ENCODE measurements around the gene BCAS1.

Gene BCAS1

DNA sequence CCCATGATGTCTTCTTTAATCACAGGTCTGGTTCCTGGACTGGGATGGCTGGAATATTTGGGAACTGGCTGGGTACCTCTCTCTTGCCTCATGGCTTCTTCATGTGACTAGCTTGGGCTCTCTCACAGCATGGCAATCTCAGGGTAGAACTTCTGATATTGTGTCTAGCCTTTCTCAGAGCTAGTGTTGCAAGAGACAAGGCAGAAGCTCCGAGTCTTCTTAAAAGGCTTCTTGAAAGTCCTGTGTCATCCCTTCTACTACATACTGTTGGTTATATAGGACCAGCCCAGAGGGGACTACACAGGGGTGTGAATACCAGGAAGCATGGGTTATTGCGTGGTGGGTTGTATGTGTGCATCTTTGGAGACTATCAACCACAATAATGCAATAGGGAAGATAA, 23.3 kb downstream of the BCAS1 start:
- no peak for DNase-seq

DNA sequence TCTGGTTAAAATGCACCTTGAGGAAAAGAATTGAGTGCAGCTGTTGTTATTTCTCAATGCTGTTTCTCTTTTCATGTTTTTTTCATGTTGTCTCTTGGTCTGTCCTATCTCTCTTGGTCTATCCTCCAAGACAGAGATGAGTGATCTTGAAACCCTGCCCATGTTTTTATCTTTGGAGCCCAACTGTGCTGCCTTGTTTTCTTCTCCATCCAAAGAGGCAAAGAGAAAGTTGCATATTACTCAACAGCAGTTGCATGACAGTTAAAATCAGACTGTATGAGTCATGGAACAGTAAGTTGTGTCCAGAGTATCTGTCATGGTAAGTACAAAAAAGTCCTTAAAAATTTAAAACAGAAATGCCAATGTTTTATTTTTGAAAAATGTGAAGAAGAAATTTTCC, 26.2 kb downstream of the BCAS1 start:
- DNase-seq, result no peak

DNA sequence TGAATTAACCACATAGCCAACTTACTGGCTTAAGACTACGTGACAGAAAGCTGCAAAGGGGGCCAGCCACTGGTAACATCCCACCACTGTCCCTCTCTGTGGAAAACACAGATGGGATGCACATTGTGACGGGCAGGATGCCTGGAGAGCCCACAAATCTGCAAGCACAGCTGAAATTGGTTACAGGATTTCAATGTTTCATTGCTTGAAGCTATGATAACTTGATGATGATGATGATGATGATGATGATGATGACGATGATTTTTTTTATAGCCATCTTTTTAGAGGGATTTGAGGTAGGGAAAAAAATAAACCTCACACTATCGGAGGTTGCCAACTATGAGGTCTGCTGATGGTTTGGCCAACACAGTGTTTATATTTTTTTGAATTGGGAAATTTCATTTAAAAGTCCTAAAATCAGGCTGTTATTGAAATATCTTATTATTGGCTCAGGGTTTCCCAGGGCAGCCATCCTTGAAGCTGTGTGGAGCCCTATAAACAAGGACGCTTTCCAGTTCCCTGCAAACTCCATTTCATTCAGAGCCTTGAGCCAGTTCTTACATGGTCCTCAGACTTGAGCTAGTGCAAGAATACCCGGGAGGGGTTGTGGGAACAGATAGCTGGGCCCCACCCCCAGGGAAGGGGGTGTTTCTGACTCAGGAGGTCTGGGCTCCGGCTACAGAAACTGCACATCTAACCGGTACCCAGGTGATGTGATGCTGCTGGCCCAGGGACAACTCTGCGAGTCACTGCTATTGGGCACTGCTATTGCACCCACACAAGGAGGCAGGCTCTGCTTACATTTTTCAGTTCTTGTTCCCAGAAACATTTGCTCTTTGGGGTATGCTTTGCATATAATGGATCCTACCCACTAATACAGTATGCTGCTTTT, 27.1 kb downstream of the BCAS1 start:
- DNase-seq, result no peak

GRCh38 chr20:54042021-54042420, 28.4 kb downstream of the BCAS1 start:
- no peak for DNase-seq

- DNase-seq, result no peak
These were observed 29.1 kb downstream of the BCAS1 start for GRCh38 chr20:54041336-54041735.

DNA sequence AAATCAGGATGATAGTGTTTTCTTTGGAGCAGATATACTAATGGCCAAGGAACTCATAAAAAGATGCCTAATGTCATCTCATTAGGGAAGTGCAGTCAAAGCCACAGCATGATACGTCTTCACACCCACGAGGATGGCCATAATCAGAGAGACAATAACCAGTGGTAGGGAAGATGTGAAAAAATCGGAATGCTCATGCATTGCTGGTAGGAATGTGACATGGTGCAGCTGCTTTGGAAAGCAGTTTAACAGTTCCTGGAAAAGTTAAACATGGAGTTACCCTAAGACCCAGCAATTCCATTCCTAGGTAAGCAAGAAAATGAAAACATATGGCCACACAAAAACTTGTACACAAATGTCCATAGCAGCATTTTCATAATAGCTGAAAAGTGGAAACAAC, 29.9 kb downstream of the BCAS1 start:
- DNase-seq, result no peak

GRCh38 chr20:54038961-54039360, 31.4 kb downstream of the BCAS1 start:
- DNase-seq, result no peak

DNA sequence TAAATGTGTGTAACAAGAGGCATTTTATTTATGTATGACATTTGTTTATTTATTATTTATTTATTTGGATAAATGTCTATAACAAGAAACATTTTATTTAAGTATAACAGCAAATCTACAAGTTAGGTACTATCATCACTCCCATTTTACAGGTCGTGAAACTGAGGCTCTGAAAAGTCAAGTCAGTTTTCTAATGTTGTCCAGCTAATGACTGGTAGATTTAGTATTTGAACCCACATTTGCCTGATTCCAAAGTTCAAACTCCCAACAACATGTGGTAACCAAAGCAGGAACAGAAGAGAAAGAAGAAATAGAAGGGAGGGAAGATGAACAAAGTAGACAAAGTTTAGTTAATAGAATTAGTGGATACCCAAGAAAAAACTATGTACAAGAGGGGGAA, 32.9 kb downstream of the BCAS1 start:
- no peak for DNase-seq

GRCh38 chr20:54029643-54030042, 40.8 kb downstream of the BCAS1 start:
- DNase-seq, result no peak

GRCh38 chr20:54029176-54029575, 41.2 kb downstream of the BCAS1 start:
- no peak for DNase-seq

DNA sequence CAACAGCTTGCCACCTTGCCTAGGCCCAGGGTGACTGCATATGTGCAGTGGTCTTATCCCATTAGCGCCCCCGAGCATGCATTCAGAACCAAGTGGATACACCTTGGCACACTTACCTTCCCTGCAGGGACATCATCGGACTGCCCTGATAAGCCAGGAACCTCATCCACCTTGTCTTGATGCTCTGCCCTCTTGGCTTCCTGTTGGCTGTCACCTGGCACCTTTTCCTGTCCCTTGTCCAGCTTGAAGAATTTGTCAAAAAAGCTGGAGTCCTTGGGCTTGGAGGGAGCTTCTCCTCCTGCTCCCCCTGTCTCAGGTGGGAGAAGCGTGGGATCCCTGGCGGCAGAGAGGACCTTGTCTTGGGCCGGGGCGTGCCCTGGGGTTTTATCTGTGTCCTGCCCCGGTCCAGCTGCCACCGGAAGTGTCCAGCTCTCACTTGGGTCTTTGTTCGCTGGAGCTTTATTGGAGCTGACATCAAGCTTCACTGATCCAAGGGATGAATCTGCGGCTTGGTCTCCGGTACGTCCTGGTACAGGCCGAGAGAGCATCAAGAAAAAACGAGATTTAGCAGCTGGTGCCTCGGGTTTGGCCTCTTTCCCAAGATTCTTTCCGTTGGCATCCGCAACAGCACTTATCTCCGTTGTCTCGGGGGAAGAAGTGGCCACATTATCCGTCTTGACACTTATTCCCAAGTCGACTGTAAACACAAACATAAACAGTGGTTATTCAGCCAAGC, 42.0 kb downstream of the BCAS1 start:
- DNase-seq, result no peak

GRCh38 chr20:54027704-54028103, 42.7 kb downstream of the BCAS1 start:
- no peak for DNase-seq

DNA sequence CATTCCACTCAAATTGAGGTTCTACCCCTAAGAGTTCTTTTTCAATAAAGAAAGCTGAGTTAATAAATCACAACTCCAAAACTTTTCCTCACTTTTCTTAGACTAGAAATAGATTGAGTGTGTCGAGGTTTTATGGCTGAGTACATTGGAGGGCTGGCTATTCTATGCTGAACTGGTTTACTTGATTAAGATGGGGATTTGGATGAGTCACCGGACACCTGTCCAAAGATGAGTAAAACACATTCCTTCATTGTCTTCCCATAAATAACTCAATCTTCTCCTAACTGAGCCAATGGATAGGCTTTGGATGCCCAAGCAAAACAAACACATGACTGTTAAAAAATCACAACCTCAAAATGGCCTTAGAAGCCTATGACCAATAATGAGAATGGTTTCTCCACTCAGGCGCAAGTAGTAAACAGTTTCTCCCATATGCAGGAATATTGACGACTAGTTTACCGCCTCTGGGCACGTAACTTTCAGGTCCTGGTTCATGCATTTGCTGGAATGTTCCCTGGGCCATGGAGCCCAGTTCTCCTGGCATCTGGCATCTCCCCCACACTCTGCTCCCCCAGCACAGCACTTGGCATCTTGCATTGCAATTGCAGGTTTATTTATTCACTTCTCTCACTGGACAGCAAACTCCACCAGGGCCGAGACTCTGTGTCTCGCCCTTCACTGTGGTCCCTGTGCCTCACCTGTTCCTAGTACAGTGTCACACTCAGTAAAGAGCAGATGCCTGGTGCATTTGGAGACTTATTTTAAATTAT, 43.9 kb downstream of the BCAS1 start:
- no peak for DNase-seq

DNA sequence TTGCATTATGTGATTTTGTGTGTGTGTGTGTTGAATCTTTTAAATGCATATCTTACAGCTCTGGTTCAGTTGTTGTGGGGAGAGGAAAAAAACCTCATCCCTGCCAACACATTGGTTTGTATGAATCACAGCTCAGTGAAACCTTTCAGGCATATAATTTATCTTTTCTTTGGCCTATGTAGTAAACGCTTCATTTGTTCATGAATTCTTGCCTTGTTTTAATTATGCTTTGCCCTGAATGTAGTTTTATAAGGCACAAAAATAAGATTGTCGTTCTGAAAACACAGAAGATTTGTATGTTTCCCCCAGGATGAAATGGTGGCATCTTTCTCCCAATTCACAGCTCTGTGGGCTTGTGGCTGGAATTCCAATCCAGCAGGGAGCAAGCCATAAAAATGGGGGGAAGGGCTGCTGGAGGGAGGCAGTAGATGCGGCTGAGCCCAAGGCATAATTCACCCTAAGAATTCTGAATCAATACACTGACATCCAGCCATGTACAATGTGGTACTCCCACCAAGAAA, 45.1 kb downstream of the BCAS1 start:
- no peak for DNase-seq

GRCh38 chr20:54023406-54023805, 47.0 kb downstream of the BCAS1 start:
- no peak for DNase-seq

GRCh38 chr20:54021446-54022235, 48.8 kb downstream of the BCAS1 start:
- no peak for DNase-seq

DNA sequence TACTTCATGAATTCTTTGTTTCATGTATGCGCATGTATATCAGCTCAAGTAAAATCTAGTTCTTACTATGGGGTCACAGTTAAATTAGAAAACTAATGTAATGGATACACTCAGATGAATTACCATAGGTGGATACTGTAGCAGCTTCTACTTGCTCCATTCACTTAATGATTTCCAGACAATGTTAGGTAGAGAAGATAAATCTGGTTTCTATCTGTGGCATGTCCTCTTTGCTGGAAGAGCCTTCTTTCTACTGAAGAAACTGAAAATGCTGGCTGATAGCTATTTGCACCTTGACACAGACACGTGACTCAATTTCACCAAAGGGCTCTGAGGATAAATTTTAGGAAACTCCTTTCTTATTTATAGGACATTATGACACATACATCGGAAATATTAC, 49.5 kb downstream of the BCAS1 start:
- no peak for DNase-seq

DNA sequence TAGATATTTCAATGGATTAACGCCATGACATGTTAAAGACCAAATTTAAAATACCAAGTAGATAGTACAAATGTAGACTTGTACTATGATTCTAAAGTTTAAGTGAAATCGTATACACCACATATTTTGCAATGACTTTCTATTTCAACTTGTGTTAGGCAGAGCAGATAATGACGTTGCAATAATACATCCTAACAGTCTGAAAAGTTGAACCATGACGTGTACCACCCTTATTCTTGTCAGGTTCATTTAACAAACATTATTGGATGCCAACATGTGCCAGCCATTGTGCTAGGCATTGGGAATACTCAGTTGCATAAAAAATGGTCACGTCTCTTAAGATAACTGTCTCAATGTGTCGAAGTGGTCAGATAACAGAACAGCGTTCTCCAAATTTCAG, 50.0 kb downstream of the BCAS1 start:
- DNase-seq, result no peak

- no peak for DNase-seq
These were observed 50.8 kb downstream of the BCAS1 start for GRCh38 chr20:54019585-54019984.

- no peak for DNase-seq
These were observed 51.3 kb downstream of the BCAS1 start for GRCh38 chr20:54019127-54019526.

GRCh38 chr20:54017846-54018245, 52.5 kb downstream of the BCAS1 start:
- no peak for DNase-seq

- DNase-seq, result no peak
These were observed 54.9 kb downstream of the BCAS1 start for GRCh38 chr20:54015496-54015895.
